IPS DF 19.7 (cell line): ENCODE measurements around the gene KRTAP12-2.
A peak's percentile ranks its signal among the peaks of the same experiment; 100 is the strongest.

ENCODE experiments used
- DNase-seq: peaks from one replicate; pipeline ENCODE4 v3.0.0-alpha.2; 2013; ENCODE audit warnings: low read depth, low spot score

The KRTAP12-2 gene

GRCh38 chr21:44684077-44684476 is 17.4 kb upstream of the KRTAP12-2 start:
- no peak for DNase-seq

GRCh38 chr21:44682580-44683151 is 15.9 kb upstream of the KRTAP12-2 start:
- no peak for DNase-seq

- DNase-seq: no peak
These were observed 15.3 kb upstream of the KRTAP12-2 start, which contains the start of gene KRTAP12-1 for GRCh38 chr21:44681861-44682579. TSS of gene KRTAP12-1 (minus strand) at chr21:44682163. CDS start at chr21:44682123, 40 bp downstream.

- DNase-seq: no peak
These were observed 14.4 kb upstream of the KRTAP12-2 start for GRCh38 chr21:44681152-44681551.

GRCh38 chr21:44677881-44678280 is 11.2 kb upstream of the KRTAP12-2 start:
- no peak for DNase-seq

- DNase-seq: no peak
These were observed 5.2 kb upstream of the KRTAP12-2 start for GRCh38 chr21:44671911-44672310.

GRCh38 chr21:44670642-44671432 is 4.1 kb upstream of the KRTAP12-2 start:
- no peak for DNase-seq

GRCh38 chr21:44667612-44668011 is 885 bp upstream of the KRTAP12-2 start:
- DNase-seq: no peak

- no peak for DNase-seq
These were observed 2.0 kb downstream of the KRTAP12-2 start for GRCh38 chr21:44664691-44665090.

- DNase-seq: peak; percentile 30
These were observed 5.2 kb downstream of the KRTAP12-2 start for GRCh38 chr21:44661567-44661966.

- DNase-seq: no peak
These were observed 7.7 kb downstream of the KRTAP12-2 start for GRCh38 chr21:44658913-44659595.

- DNase-seq: no peak
These were observed 8.2 kb downstream of the KRTAP12-2 start for GRCh38 chr21:44658541-44658910.

GRCh38 chr21:44657635-44658540 is 8.8 kb downstream of the KRTAP12-2 start, which contains the start of gene KRTAP12-3:
TSS of gene KRTAP12-3 (plus strand) at chr21:44657932. CDS start at chr21:44657980, 48 bp downstream.
- no peak for DNase-seq

GRCh38 chr21:44656868-44657267 is 9.9 kb downstream of the KRTAP12-2 start:
- DNase-seq: no peak

GRCh38 chr21:44654576-44655175 is 12.1 kb downstream of the KRTAP12-2 start, which contains the start of gene KRTAP12-4:
TSS of gene KRTAP12-4 (minus strand) at chr21:44654659. CDS start at chr21:44654614, 45 bp downstream.
- no peak for DNase-seq

- no peak for DNase-seq
These were observed 12.8 kb downstream of the KRTAP12-2 start for GRCh38 chr21:44653656-44654575.

GRCh38 chr21:44653123-44653522 is 13.6 kb downstream of the KRTAP12-2 start:
- no peak for DNase-seq

GRCh38 chr21:44650973-44651675 is 15.6 kb downstream of the KRTAP12-2 start:
- DNase-seq: no peak
